ENCODE results near the gene ACOT11. TPM values are rescaled to one million over a fixed set of nuclear protein-coding genes. Genes with fewer than 3 reads are reported as not detected.

Gene ACOT11
- total RNA-seq, 1 experiment from 2014 or later, result 25.7 TPM

- no peaks in the 10 kb centered on the region for H3K79me2 ChIP-seq (ENCODE audit: low read depth)
- no peaks in the 10 kb centered on the region for H4K20me1 ChIP-seq (ENCODE audit: insufficient read depth)
- H3K4me1 ChIP-seq (replicated peaks; ENCODE audit: insufficient read depth), result no peaks in the 10 kb centered on the region
- H3K9me3 ChIP-seq (ENCODE audit: insufficient read depth, low read depth), result no peaks in the 10 kb centered on the region
- intact Hi-C loops (cut with micrococcal nuclease; ENCODE audit: unreplicated experiment), result no loop called here
- H2AFZ ChIP-seq, result no peak overlapping the region
- no peaks in the 10 kb centered on the region for H3F3A ChIP-seq (ENCODE audit: insufficient read depth, low read depth)
- H3K9me2 ChIP-seq (ENCODE audit: insufficient read depth), result no peaks in the 10 kb centered on the region
- H3K27ac ChIP-seq, result no peak overlapping the region
- no peak overlapping the region for H3K4me3 ChIP-seq
- TF ChIP-seq EZH2 (IDR thresholded peaks at IDR 0.05; ENCODE audit: low read depth) (no peak), CTCF (conservative IDR thresholded peaks at IDR 0.05) (no peak)
- ChIA-PET POLR2A (ENCODE audit: unreplicated experiment) (no interaction called here), CTCF (no interaction called here)
- H3K27me3 ChIP-seq (ENCODE audit: insufficient read depth, low read depth), result no peaks in the 10 kb centered on the region
- H3K36me3 ChIP-seq (ENCODE audit: low read depth), result no peaks in the 10 kb centered on the region
- no TSS peak for BruUV-seq (replicated peaks)
- no peak for DNase-seq
- H3K4me2 ChIP-seq, result no peak overlapping the region
These were observed 56.7 kb downstream of the ACOT11 start for GRCh38 chr1:54604572-54605370.

- ChIA-PET POLR2A (ENCODE audit: unreplicated experiment) (no interaction called here), CTCF (interaction anchor here (0.6 kb wide), 1 partner anchor 107 kb away, joined by 3 read pairs; no protein-coding TSS in a partner anchor)
- H4K20me1 ChIP-seq (ENCODE audit: insufficient read depth), result no peaks in the 10 kb centered on the region
- no peaks in the 10 kb centered on the region for H3K79me2 ChIP-seq (ENCODE audit: low read depth)
- H3K9me3 ChIP-seq (ENCODE audit: insufficient read depth, low read depth), result no peaks in the 10 kb centered on the region
- H3K9me2 ChIP-seq (ENCODE audit: insufficient read depth), result no peaks in the 10 kb centered on the region
- no peak overlapping the region for H3K27ac ChIP-seq
- TF ChIP-seq CTCF (conservative IDR thresholded peaks at IDR 0.05) (no peak), EZH2 (IDR thresholded peaks at IDR 0.05; ENCODE audit: low read depth) (no peak)
- H3K4me1 ChIP-seq (replicated peaks; ENCODE audit: insufficient read depth), result no peaks in the 10 kb centered on the region
- no peak for DNase-seq
- intact Hi-C loops (cut with micrococcal nuclease; ENCODE audit: unreplicated experiment), result no loop called here
- H3K27me3 ChIP-seq (ENCODE audit: insufficient read depth, low read depth), result no peaks in the 10 kb centered on the region
- no TSS peak for BruUV-seq (replicated peaks)
- no peak overlapping the region for H2AFZ ChIP-seq
- no peak overlapping the region for H3K4me3 ChIP-seq
- no peaks in the 10 kb centered on the region for H3F3A ChIP-seq (ENCODE audit: insufficient read depth, low read depth)
- H3K4me2 ChIP-seq, result no peak overlapping the region
- no peaks in the 10 kb centered on the region for H3K36me3 ChIP-seq (ENCODE audit: low read depth)
These were observed 58.3 kb downstream of the ACOT11 start for GRCh38 chr1:54606096-54606989.

- CTCF ChIA-PET, result interaction anchor here (0.6 kb wide), 1 partner anchor 107 kb away, joined by 3 read pairs; no protein-coding TSS in a partner anchor
These were observed 58.9 kb downstream of the ACOT11 start for GRCh38 chr1:54606990-54607325.

More at GRCh38 chr1:54606990-54607325, 58.9 kb downstream of the ACOT11 start:
- no peak overlapping the region for H3K27ac ChIP-seq
- no peaks in the 10 kb centered on the region for H3K9me3 ChIP-seq (ENCODE audit: insufficient read depth, low read depth)
- no peaks in the 10 kb centered on the region for H3K79me2 ChIP-seq (ENCODE audit: low read depth)
- H2AFZ ChIP-seq, result no peak overlapping the region
- no peaks in the 10 kb centered on the region for H4K20me1 ChIP-seq (ENCODE audit: insufficient read depth)
- BruUV-seq (replicated peaks), result no TSS peak
- no peaks in the 10 kb centered on the region for H3K27me3 ChIP-seq (ENCODE audit: insufficient read depth, low read depth)
- no peaks in the 10 kb centered on the region for H3K4me1 ChIP-seq (replicated peaks; ENCODE audit: insufficient read depth)
- no peaks in the 10 kb centered on the region for H3F3A ChIP-seq (ENCODE audit: insufficient read depth, low read depth)
- POLR2A ChIA-PET (ENCODE audit: unreplicated experiment), result no interaction called here
- no peak for TF ChIP-seq EZH2 (IDR thresholded peaks at IDR 0.05; ENCODE audit: low read depth)
- no peak for TF ChIP-seq CTCF (conservative IDR thresholded peaks at IDR 0.05)
- no peaks in the 10 kb centered on the region for H3K36me3 ChIP-seq (ENCODE audit: low read depth)
- DNase-seq, result no peak
- H3K4me2 ChIP-seq, result no peak overlapping the region
- H3K9me2 ChIP-seq (ENCODE audit: insufficient read depth), result no peaks in the 10 kb centered on the region
- no peak overlapping the region for H3K4me3 ChIP-seq
- intact Hi-C loops (cut with micrococcal nuclease; ENCODE audit: unreplicated experiment), result no loop called here

All from PC-9 (cell line).